Trophoblast cell (in vitro differentiated cells and primary cell): ENCODE measurements around the gene NRP2.

Source experiments
- DNase-seq, 2 donors: peaks; one replicate each; pipeline ENCODE4 v3.0.0-alpha.2; 2016
- H2AFZ ChIP-seq: 2 replicates; pipeline ENCODE4 v1.6.1; 2013; ENCODE audit warnings: low read length, moderate library complexity, mild to moderate bottlenecking; ENCODE audit not compliant: insufficient read depth, poor library complexity
- H2AK5ac ChIP-seq: 2 replicates; pipeline ENCODE4 v1.6.1; 2013; ENCODE audit warnings: mild to moderate bottlenecking, low read length
- H2BK120ac ChIP-seq: 2 replicates; pipeline ENCODE4 v1.6.1; 2013; ENCODE audit warnings: low read length, mild to moderate bottlenecking, moderate library complexity; ENCODE audit not compliant: insufficient read depth, poor library complexity
- H2BK12ac ChIP-seq: 2 replicates; pipeline ENCODE4 v1.6.1; 2013; ENCODE audit warnings: mild to moderate bottlenecking, low read length, moderate library complexity
- H2BK5ac ChIP-seq: 2 replicates; pipeline ENCODE4 v1.6.1; 2013; ENCODE audit warnings: low read length, low read depth, moderate library complexity, mild to moderate bottlenecking; ENCODE audit not compliant: poor library complexity
- H3K14ac ChIP-seq: 2 replicates; pipeline ENCODE4 v1.6.1; 2013; ENCODE audit warnings: mild to moderate bottlenecking, low read length
- H3K18ac ChIP-seq: 2 replicates; pipeline ENCODE4 v1.6.1; 2013; ENCODE audit warnings: mild to moderate bottlenecking, low read length
- H3K23ac ChIP-seq: 2 replicates; pipeline ENCODE4 v1.6.1; 2013; ENCODE audit warnings: low read length
- H3K27ac ChIP-seq: 2 replicates; pipeline ENCODE4 v1.5.1; 2013; ENCODE audit warnings: low read depth, mild to moderate bottlenecking, inconsistent platforms, low read length, moderate library complexity
- H3K27me3 ChIP-seq: 2 replicates; pipeline ENCODE4 v1.6.1; 2013; ENCODE audit warnings: inconsistent platforms, mild to moderate bottlenecking, low read length, moderate library complexity; ENCODE audit not compliant: insufficient read depth
- H3K36me3 ChIP-seq, 2 experiments: 1 replicate in 1 of 2; 2 replicates in 1 of 2; pipeline ENCODE4 v1.6.1; 2013; ENCODE audit warnings: low read length in 2 of 2, mild to moderate bottlenecking in 2 of 2, moderate library complexity in 1 of 2; ENCODE audit not compliant: insufficient read depth in 2 of 2, control insufficient read depth in 1 of 2
- H3K4ac ChIP-seq: 2 replicates; pipeline ENCODE4 v1.6.1; 2013; ENCODE audit warnings: low read depth, mild to moderate bottlenecking, low read length, moderate library complexity
- H3K4me1 ChIP-seq, 2 experiments: 1 replicate in 1 of 2; 2 replicates in 1 of 2; pipeline ENCODE4 v1.6.1; 2013; ENCODE audit warnings: low read length in 2 of 2, mild to moderate bottlenecking in 2 of 2, moderate library complexity in 1 of 2; ENCODE audit not compliant: insufficient read depth in 2 of 2, control insufficient read depth in 1 of 2
- H3K4me2 ChIP-seq: 2 replicates; pipeline ENCODE4 v1.6.1; 2013; ENCODE audit warnings: inconsistent platforms, mild to moderate bottlenecking, low read length, moderate library complexity
- H3K4me3 ChIP-seq: 2 replicates; pipeline ENCODE4 v1.5.1; 2013; ENCODE audit warnings: mild to moderate bottlenecking, low read depth, low read length, inconsistent platforms
- H3K79me1 ChIP-seq: one replicate; pipeline ENCODE4 v1.6.1; 2013; ENCODE audit warnings: low read length
- H3K79me2 ChIP-seq: 2 replicates; pipeline ENCODE4 v1.6.1; 2013; ENCODE audit warnings: low read length, mild to moderate bottlenecking; ENCODE audit not compliant: control insufficient read depth, insufficient read depth, poor library complexity
- H3K9ac ChIP-seq: 2 replicates; pipeline ENCODE4 v1.6.1; 2013; ENCODE audit warnings: mild to moderate bottlenecking, low read length
- H3K9me3 ChIP-seq: 2 replicates; pipeline ENCODE4 v1.6.1; 2013; ENCODE audit warnings: low read depth, mild to moderate bottlenecking, control low read depth, inconsistent platforms, low read length; ENCODE audit not compliant: insufficient read depth
- H4K12ac ChIP-seq: 2 replicates; pipeline ENCODE4 v1.6.1; 2013; ENCODE audit warnings: low read depth, mild to moderate bottlenecking, low read length, moderate library complexity
- H4K8ac ChIP-seq: 2 replicates; pipeline ENCODE4 v1.6.1; 2013; ENCODE audit warnings: low read depth, mild to moderate bottlenecking, low read length, moderate library complexity
- H4K91ac ChIP-seq: one replicate; pipeline ENCODE4 v1.6.1; 2013; ENCODE audit warnings: low read depth, mild to moderate bottlenecking, low read length, moderate library complexity
- WGBS: extraction: QIAGEN DNeasy Blood & Tissue Kit; methylation state at CpG from one replicate; pipeline ENCODE4 v1.1.7; 2013; ENCODE audit warnings: missing lambda C conversion rate; ENCODE audit not compliant: insufficient read length, insufficient coverage; ENCODE audit errors: extremely low coverage; 5-methylcytosine and 5-hydroxymethylcytosine counted together

NRP2 gene

GRCh38 chr2:205773989-205774388, 91.7 kb downstream of the NRP2 start:
- peaks cover 0 to 3% of the 10 kb centered on the region in 2 experiments for H3K4me1 ChIP-seq
- no peak overlapping the region for H2BK5ac ChIP-seq
- no peak overlapping the region for H4K12ac ChIP-seq
- no peak overlapping the region for H2BK120ac ChIP-seq
- no CpG with 5 or more reads among the region's 1 CpG for WGBS
- H3K23ac ChIP-seq = no peak overlapping the region
- H3K27ac ChIP-seq = no peak overlapping the region
- no peaks in the 10 kb centered on the region for H3K79me1 ChIP-seq
- H4K91ac ChIP-seq = no peak overlapping the region
- no peak overlapping the region for H2AK5ac ChIP-seq
- no peak overlapping the region for H2BK12ac ChIP-seq
- no peak overlapping the region for H3K4ac ChIP-seq
- H3K9ac ChIP-seq = no peak overlapping the region
- H3K18ac ChIP-seq = no peak overlapping the region
- H3K9me3 ChIP-seq = no peaks in the 10 kb centered on the region
- H4K8ac ChIP-seq = no peak overlapping the region
- H3K4me3 ChIP-seq = no peak overlapping the region
- H2AFZ ChIP-seq = no peak overlapping the region
- H3K27me3 ChIP-seq = no peaks in the 10 kb centered on the region
- H3K14ac ChIP-seq = no peak overlapping the region
- H3K36me3 ChIP-seq = peaks cover 0 to 2% of the 10 kb centered on the region in 2 experiments
- H3K79me2 ChIP-seq = no peaks in the 10 kb centered on the region
- no peak overlapping the region for H3K4me2 ChIP-seq
- DNase-seq = no peak

- DNase-seq = no peak
- Histone ChIP-seq H3K4ac (no peak overlapping the region), H3K9me3 (no peaks in the 10 kb centered on the region), H3K4me1 (no peaks in the 10 kb centered on the region), H3K23ac (no peak overlapping the region), H3K79me1 (no peaks in the 10 kb centered on the region), H2BK120ac (no peak overlapping the region), H3K4me3 (no peak overlapping the region), H3K36me3 (no peaks in the 10 kb centered on the region), H3K79me2 (no peaks in the 10 kb centered on the region), H4K8ac (no peak overlapping the region), H3K27ac (no peak overlapping the region), H3K27me3 (no peaks in the 10 kb centered on the region), H2AFZ (no peak overlapping the region), H2AK5ac (no peak overlapping the region), H2BK5ac (no peak overlapping the region), H3K4me2 (no peak overlapping the region), H4K91ac (no peak overlapping the region), H3K18ac (no peak overlapping the region), H3K14ac (no peak overlapping the region), H3K9ac (no peak overlapping the region), H2BK12ac (no peak overlapping the region), H4K12ac (no peak overlapping the region)
- no CpG with 5 or more reads among the region's 6 CpGs for WGBS
These were observed 93.0 kb downstream of the NRP2 start for GRCh38 chr2:205775097-205775877.

GRCh38 chr2:205776139-205776538, 93.8 kb downstream of the NRP2 start:
- no CpG with 5 or more reads among the region's 19 CpGs for WGBS

GRCh38 chr2:205776720-205777119, 94.4 kb downstream of the NRP2 start:
- no peak overlapping the region for H3K4ac ChIP-seq
- no peak overlapping the region for H4K91ac ChIP-seq
- no peak overlapping the region for H2BK120ac ChIP-seq
- no peak overlapping the region for H3K18ac ChIP-seq
- no peak overlapping the region for H4K12ac ChIP-seq
- H2AK5ac ChIP-seq = no peak overlapping the region
- no peak overlapping the region for H3K23ac ChIP-seq
- no peaks in the 10 kb centered on the region for H3K4me1 ChIP-seq
- no peak for DNase-seq
- no peak overlapping the region for H3K14ac ChIP-seq
- no peaks in the 10 kb centered on the region for H3K79me1 ChIP-seq
- no peak overlapping the region for H3K27ac ChIP-seq
- no peak overlapping the region for H3K9ac ChIP-seq
- no peaks in the 10 kb centered on the region for H3K27me3 ChIP-seq
- no peaks in the 10 kb centered on the region for H3K9me3 ChIP-seq
- H3K4me3 ChIP-seq = no peak overlapping the region
- no CpG with 5 or more reads among the region's 5 CpGs for WGBS
- H4K8ac ChIP-seq = no peak overlapping the region
- H3K36me3 ChIP-seq = no peaks in the 10 kb centered on the region
- no peak overlapping the region for H2AFZ ChIP-seq
- no peak overlapping the region for H2BK12ac ChIP-seq
- no peak overlapping the region for H2BK5ac ChIP-seq
- no peak overlapping the region for H3K4me2 ChIP-seq
- no peaks in the 10 kb centered on the region for H3K79me2 ChIP-seq

More at GRCh38 chr2:205776139-205776538, 93.8 kb downstream of the NRP2 start:
- no peak overlapping the region for H4K12ac ChIP-seq
- no peaks in the 10 kb centered on the region for H3K36me3 ChIP-seq
- H3K4ac ChIP-seq = no peak overlapping the region
- no peak overlapping the region for H3K4me3 ChIP-seq
- no peaks in the 10 kb centered on the region for H3K79me1 ChIP-seq
- no peak overlapping the region for H2BK12ac ChIP-seq
- H4K91ac ChIP-seq = no peak overlapping the region
- peak overlapping the region; percentile 1 for H4K8ac ChIP-seq
- no peak overlapping the region for H3K23ac ChIP-seq
- no peak overlapping the region for H3K14ac ChIP-seq
- H2BK120ac ChIP-seq = no peak overlapping the region
- H2AFZ ChIP-seq = no peak overlapping the region
- H3K4me2 ChIP-seq = no peak overlapping the region
- H3K18ac ChIP-seq = no peak overlapping the region
- H3K9ac ChIP-seq = no peak overlapping the region
- H3K27me3 ChIP-seq = no peaks in the 10 kb centered on the region
- no peak overlapping the region for H2BK5ac ChIP-seq
- H2AK5ac ChIP-seq = no peak overlapping the region
- H3K4me1 ChIP-seq = no peaks in the 10 kb centered on the region
- no peaks in the 10 kb centered on the region for H3K79me2 ChIP-seq
- H3K27ac ChIP-seq = no peak overlapping the region
- peak; percentile 63 to 88 for DNase-seq
- H3K9me3 ChIP-seq = no peaks in the 10 kb centered on the region
